Trophoblast cell (in vitro differentiated cells and primary cell): ENCODE results near the gene CD300LG.

Source experiments
- DNase-seq, 2 donors: peaks; one replicate each; pipeline ENCODE4 v3.0.0-alpha.2; 2016
- H2AFZ ChIP-seq: 2 replicates; pipeline ENCODE4 v1.6.1; 2013; ENCODE audit warnings: low read length, moderate library complexity, mild to moderate bottlenecking; ENCODE audit not compliant: insufficient read depth, poor library complexity
- H2AK5ac ChIP-seq: 2 replicates; pipeline ENCODE4 v1.6.1; 2013; ENCODE audit warnings: mild to moderate bottlenecking, low read length
- H2BK120ac ChIP-seq: 2 replicates; pipeline ENCODE4 v1.6.1; 2013; ENCODE audit warnings: low read length, mild to moderate bottlenecking, moderate library complexity; ENCODE audit not compliant: insufficient read depth, poor library complexity
- H2BK12ac ChIP-seq: 2 replicates; pipeline ENCODE4 v1.6.1; 2013; ENCODE audit warnings: mild to moderate bottlenecking, low read length, moderate library complexity
- H2BK5ac ChIP-seq: 2 replicates; pipeline ENCODE4 v1.6.1; 2013; ENCODE audit warnings: low read length, low read depth, moderate library complexity, mild to moderate bottlenecking; ENCODE audit not compliant: poor library complexity
- H3K14ac ChIP-seq: 2 replicates; pipeline ENCODE4 v1.6.1; 2013; ENCODE audit warnings: mild to moderate bottlenecking, low read length
- H3K18ac ChIP-seq: 2 replicates; pipeline ENCODE4 v1.6.1; 2013; ENCODE audit warnings: mild to moderate bottlenecking, low read length
- H3K23ac ChIP-seq: 2 replicates; pipeline ENCODE4 v1.6.1; 2013; ENCODE audit warnings: low read length
- H3K27ac ChIP-seq: 2 replicates; pipeline ENCODE4 v1.5.1; 2013; ENCODE audit warnings: low read depth, mild to moderate bottlenecking, inconsistent platforms, low read length, moderate library complexity
- H3K27me3 ChIP-seq: 2 replicates; pipeline ENCODE4 v1.6.1; 2013; ENCODE audit warnings: inconsistent platforms, mild to moderate bottlenecking, low read length, moderate library complexity; ENCODE audit not compliant: insufficient read depth
- H3K36me3 ChIP-seq, 2 experiments: 1 replicate in 1 of 2; 2 replicates in 1 of 2; pipeline ENCODE4 v1.6.1; 2013; ENCODE audit warnings: low read length in 2 of 2, mild to moderate bottlenecking in 2 of 2, moderate library complexity in 1 of 2; ENCODE audit not compliant: insufficient read depth in 2 of 2, control insufficient read depth in 1 of 2
- H3K4ac ChIP-seq: 2 replicates; pipeline ENCODE4 v1.6.1; 2013; ENCODE audit warnings: low read depth, mild to moderate bottlenecking, low read length, moderate library complexity
- H3K4me1 ChIP-seq, 2 experiments: 1 replicate in 1 of 2; 2 replicates in 1 of 2; pipeline ENCODE4 v1.6.1; 2013; ENCODE audit warnings: low read length in 2 of 2, mild to moderate bottlenecking in 2 of 2, moderate library complexity in 1 of 2; ENCODE audit not compliant: insufficient read depth in 2 of 2, control insufficient read depth in 1 of 2
- H3K4me2 ChIP-seq: 2 replicates; pipeline ENCODE4 v1.6.1; 2013; ENCODE audit warnings: inconsistent platforms, mild to moderate bottlenecking, low read length, moderate library complexity
- H3K4me3 ChIP-seq: 2 replicates; pipeline ENCODE4 v1.5.1; 2013; ENCODE audit warnings: mild to moderate bottlenecking, low read depth, low read length, inconsistent platforms
- H3K79me1 ChIP-seq: one replicate; pipeline ENCODE4 v1.6.1; 2013; ENCODE audit warnings: low read length
- H3K79me2 ChIP-seq: 2 replicates; pipeline ENCODE4 v1.6.1; 2013; ENCODE audit warnings: low read length, mild to moderate bottlenecking; ENCODE audit not compliant: control insufficient read depth, insufficient read depth, poor library complexity
- H3K9ac ChIP-seq: 2 replicates; pipeline ENCODE4 v1.6.1; 2013; ENCODE audit warnings: mild to moderate bottlenecking, low read length
- H3K9me3 ChIP-seq: 2 replicates; pipeline ENCODE4 v1.6.1; 2013; ENCODE audit warnings: low read depth, mild to moderate bottlenecking, control low read depth, inconsistent platforms, low read length; ENCODE audit not compliant: insufficient read depth
- H4K12ac ChIP-seq: 2 replicates; pipeline ENCODE4 v1.6.1; 2013; ENCODE audit warnings: low read depth, mild to moderate bottlenecking, low read length, moderate library complexity
- H4K8ac ChIP-seq: 2 replicates; pipeline ENCODE4 v1.6.1; 2013; ENCODE audit warnings: low read depth, mild to moderate bottlenecking, low read length, moderate library complexity
- H4K91ac ChIP-seq: one replicate; pipeline ENCODE4 v1.6.1; 2013; ENCODE audit warnings: low read depth, mild to moderate bottlenecking, low read length, moderate library complexity
- WGBS: extraction: QIAGEN DNeasy Blood & Tissue Kit; methylation state at CpG from one replicate; pipeline ENCODE4 v1.1.7; 2013; ENCODE audit warnings: missing lambda C conversion rate; ENCODE audit not compliant: insufficient read length, insufficient coverage; ENCODE audit errors: extremely low coverage; 5-methylcytosine and 5-hydroxymethylcytosine counted together

CD300LG gene

DNA sequence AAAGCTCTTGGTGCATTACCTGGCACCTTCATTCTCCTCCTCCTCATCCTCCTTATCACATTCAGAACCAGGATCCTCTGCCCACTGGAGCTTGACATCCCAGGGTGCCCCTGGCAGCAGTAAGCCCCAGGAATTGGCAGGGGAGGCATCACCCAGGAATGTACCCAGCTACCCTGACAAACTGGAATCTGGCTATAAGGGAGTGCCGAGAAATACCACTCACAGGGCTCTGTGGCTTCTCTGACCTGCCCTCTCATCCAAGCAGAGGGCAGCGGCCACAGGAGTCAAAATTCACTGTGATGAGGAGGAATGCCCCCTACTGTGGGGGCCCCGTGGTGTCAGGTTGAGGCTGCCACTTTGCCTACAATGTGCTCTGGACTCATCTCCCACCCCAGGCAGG, 33.6 kb upstream of the CD300LG start:
- Histone ChIP-seq H3K79me2 (no peaks in the 10 kb centered on the region), H2BK120ac (no peak overlapping the region), H2AK5ac (no peak overlapping the region), H3K9ac (no peak overlapping the region), H3K9me3 (peaks cover 1% of the 10 kb centered on the region), H3K23ac (no peak overlapping the region), H4K91ac (no peak overlapping the region), H3K4ac (no peak overlapping the region), H3K27me3 (no peaks in the 10 kb centered on the region), H3K27ac (no peak overlapping the region), H3K4me1 (no peaks in the 10 kb centered on the region), H3K4me2 (no peak overlapping the region), H3K79me1 (no peaks in the 10 kb centered on the region), H3K36me3 (no peaks in the 10 kb centered on the region), H2BK12ac (no peak overlapping the region), H2AFZ (no peak overlapping the region), H4K8ac (no peak overlapping the region), H4K12ac (no peak overlapping the region), H3K14ac (no peak overlapping the region), H3K4me3 (no peak overlapping the region), H3K18ac (no peak overlapping the region), H2BK5ac (no peak overlapping the region)
- WGBS: no CpG with 5 or more reads among the region's 3 CpGs
- no peak for DNase-seq

DNA sequence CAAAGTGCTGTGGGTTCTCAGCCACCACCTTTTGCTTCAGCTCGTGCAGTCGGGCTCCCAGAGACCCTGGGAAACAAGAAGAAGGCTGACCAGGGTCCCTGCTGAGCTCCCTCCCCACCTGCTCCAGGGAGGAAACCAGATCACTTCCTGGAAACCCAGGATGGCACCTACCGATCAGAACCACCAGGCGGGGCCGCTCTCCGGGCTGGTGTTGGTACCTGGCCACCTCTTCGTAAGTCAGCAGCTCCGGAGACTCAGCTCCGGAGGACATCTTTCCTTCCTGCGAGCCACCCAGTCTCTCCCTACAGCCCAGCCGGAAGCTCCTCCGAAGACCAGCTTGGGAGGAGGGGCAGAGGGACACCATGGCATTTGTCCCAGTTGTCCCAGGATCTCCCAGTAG, 33.0 kb upstream of the CD300LG start:
- Histone ChIP-seq H3K36me3 (no peaks in the 10 kb centered on the region), H2BK120ac (no peak overlapping the region), H4K8ac (no peak overlapping the region), H4K12ac (no peak overlapping the region), H3K27me3 (no peaks in the 10 kb centered on the region), H3K27ac (no peak overlapping the region), H3K4ac (no peak overlapping the region), H2AK5ac (no peak overlapping the region), H2AFZ (no peak overlapping the region), H3K79me2 (no peaks in the 10 kb centered on the region), H3K23ac (no peak overlapping the region), H4K91ac (no peak overlapping the region), H2BK12ac (no peak overlapping the region), H2BK5ac (no peak overlapping the region), H3K9ac (no peak overlapping the region), H3K9me3 (peaks cover 1% of the 10 kb centered on the region), H3K79me1 (no peaks in the 10 kb centered on the region), H3K4me3 (no peak overlapping the region), H3K4me1 (no peaks in the 10 kb centered on the region), H3K4me2 (no peak overlapping the region), H3K18ac (no peak overlapping the region), H3K14ac (no peak overlapping the region)
- DNase-seq: no peak
- WGBS: no CpG with 5 or more reads among the region's 12 CpGs

DNA sequence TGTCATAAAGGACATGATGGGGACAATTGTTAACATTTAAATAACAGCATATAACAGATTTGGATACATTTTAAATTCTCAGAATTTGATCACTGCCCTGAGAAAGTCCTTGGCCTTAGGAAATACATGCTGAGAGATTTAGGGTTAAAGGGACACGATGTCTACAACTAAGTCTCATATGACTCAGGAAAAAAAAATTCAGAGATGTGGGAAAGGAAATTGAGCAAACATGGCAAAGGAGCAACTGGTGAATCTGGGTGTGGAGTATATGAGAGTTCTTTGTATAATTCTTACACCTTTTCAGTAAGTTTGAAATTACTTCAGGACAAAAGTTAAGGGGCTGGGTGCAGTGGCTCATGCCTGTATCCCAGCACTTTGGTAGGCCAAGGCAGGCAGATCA, 32.3 kb upstream of the CD300LG start:
- Histone ChIP-seq H3K14ac (no peak overlapping the region), H2AK5ac (no peak overlapping the region), H2BK120ac (no peak overlapping the region), H2BK5ac (no peak overlapping the region), H4K91ac (no peak overlapping the region), H3K23ac (no peak overlapping the region), H3K79me2 (no peaks in the 10 kb centered on the region), H3K27me3 (no peaks in the 10 kb centered on the region), H3K4me1 (no peaks in the 10 kb centered on the region), H3K27ac (no peak overlapping the region), H3K4me2 (no peak overlapping the region), H2BK12ac (no peak overlapping the region), H4K12ac (no peak overlapping the region), H3K9ac (no peak overlapping the region), H2AFZ (no peak overlapping the region), H3K4me3 (no peak overlapping the region), H3K79me1 (no peaks in the 10 kb centered on the region), H4K8ac (no peak overlapping the region), H3K36me3 (no peaks in the 10 kb centered on the region), H3K4ac (no peak overlapping the region), H3K9me3 (peaks cover 1% of the 10 kb centered on the region), H3K18ac (no peak overlapping the region)
- no CpG with 5 or more reads among the region's 1 CpG for WGBS
- peak in 1 of 2 donors; percentile 69 for DNase-seq

DNA sequence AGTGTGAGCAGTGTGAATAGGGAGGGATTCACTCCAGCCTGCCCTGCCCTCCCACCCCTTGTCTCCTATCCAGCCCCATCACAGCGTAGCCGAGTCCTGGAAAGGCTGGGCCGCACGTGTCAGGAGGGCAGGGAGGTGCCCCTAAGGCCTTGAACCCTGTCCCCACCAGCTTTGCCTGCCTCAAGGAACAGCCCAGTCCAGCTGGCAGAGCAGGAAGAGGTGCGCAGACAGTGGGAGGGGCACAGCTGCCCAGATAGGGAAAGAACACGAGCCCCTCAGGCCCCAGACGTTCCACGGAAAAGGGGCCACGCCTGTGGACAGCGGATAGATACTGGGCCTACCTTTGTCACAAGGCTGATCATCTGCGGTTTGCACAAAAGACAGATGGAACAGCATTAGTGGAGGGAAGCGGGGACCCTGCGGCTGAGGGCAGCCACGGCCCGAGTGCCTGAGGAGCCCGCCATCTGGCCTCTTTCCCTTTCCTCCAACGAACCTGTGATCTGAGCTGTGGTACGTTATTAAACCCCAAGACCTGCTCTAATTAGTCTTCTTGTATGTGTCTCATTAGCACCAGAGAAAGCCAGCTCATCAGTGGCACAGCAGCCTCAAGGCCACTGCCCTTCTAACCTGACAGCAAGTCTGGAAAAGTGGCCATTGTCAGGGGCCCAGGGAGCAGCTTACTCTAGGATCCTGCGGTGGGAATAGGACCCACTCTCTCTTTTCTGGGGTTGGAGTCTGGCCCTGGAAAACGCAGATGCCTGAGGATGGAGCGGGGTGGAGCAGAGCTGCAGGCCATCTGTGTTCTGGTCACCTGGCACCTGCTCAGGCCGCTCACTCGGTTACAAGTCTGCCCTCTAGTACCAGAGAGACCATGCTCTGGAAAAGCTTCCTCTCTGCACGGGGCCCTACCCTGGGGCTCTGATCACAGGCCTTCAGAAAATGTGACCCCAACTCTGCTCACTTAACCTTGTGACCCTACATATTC, 30.3 kb upstream of the CD300LG start:
- Histone ChIP-seq H3K27me3 (no peaks in the 10 kb centered on the region), H3K79me1 (no peaks in the 10 kb centered on the region), H3K4me3 (no peak overlapping the region), H3K4ac (no peak overlapping the region), H4K12ac (no peak overlapping the region), H4K8ac (no peak overlapping the region), H3K14ac (no peak overlapping the region), H2AK5ac (no peak overlapping the region), H4K91ac (no peak overlapping the region), H2BK120ac (no peak overlapping the region), H3K23ac (no peak overlapping the region), H2BK12ac (no peak overlapping the region), H2BK5ac (no peak overlapping the region), H3K79me2 (no peaks in the 10 kb centered on the region), H3K9ac (no peak overlapping the region), H3K36me3 (no peaks in the 10 kb centered on the region), H3K18ac (no peak overlapping the region), H2AFZ (no peak overlapping the region), H3K27ac (no peak overlapping the region), H3K4me2 (no peak overlapping the region), H3K9me3 (peaks cover 1% of the 10 kb centered on the region), H3K4me1 (no peaks in the 10 kb centered on the region)
- DNase-seq: no peak
- WGBS: no CpG with 5 or more reads among the region's 24 CpGs
